VCaP (cell line): ENCODE results near the gene BARHL1.

ENCODE experiments used
- H3K27ac ChIP-seq: fragments of 450-650 bp; 2 replicates; pipeline ENCODE4 v1.5.1; 2017
- TF ChIP-seq, protein P1 (sequence below): fragments of 450-650 bp; conservative IDR thresholded peaks from 2 replicates; pipeline ENCODE4 v1.5.1; 2017; ENCODE audit warnings: mild to moderate bottlenecking, moderate library complexity

The BARHL1 gene

DNA sequence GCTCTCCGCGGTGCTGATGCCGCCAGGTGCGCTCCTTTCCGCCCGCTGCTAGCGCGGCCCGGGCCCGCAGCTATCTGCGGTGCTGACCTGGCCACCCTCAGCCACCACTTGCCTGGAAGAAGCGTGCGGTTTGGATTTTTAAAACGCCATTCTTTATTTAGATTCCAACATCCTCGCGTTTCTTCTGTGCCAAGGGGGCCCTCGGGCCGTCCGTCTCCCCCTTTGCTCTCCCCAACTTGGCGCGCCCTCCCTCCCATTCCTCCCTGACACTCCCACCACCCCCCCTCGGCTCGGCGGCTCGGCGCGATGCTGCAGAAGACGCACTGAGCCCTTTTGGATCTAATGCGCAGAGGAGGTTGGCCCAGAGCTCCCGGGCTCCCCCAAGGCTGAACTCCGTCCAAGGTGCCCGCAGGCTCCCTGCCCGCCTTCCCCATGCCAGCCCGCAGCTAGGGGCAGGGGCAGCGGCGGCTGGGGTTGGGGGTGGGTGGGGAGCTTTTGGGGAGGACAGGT is at the start of gene BARHL1:
Gene BARHL1 (plus strand): TSS at position 331 of the 510 bp plus-strand sequence. CDS start 192 bp downstream, outside the sequence.
- peak within 1 kb of the TSS; percentile 27; the same call in 1 of the 2 replicates for H3K27ac ChIP-seq
- TF ChIP-seq, protein P1, sequence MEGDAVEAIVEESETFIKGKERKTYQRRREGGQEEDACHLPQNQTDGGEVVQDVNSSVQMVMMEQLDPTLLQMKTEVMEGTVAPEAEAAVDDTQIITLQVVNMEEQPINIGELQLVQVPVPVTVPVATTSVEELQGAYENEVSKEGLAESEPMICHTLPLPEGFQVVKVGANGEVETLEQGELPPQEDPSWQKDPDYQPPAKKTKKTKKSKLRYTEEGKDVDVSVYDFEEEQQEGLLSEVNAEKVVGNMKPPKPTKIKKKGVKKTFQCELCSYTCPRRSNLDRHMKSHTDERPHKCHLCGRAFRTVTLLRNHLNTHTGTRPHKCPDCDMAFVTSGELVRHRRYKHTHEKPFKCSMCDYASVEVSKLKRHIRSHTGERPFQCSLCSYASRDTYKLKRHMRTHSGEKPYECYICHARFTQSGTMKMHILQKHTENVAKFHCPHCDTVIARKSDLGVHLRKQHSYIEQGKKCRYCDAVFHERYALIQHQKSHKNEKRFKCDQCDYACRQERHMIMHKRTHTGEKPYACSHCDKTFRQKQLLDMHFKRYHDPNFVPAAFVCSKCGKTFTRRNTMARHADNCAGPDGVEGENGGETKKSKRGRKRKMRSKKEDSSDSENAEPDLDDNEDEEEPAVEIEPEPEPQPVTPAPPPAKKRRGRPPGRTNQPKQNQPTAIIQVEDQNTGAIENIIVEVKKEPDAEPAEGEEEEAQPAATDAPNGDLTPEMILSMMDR, result 0 out of 2 replicates have a peak, but pooled peaks have one; percentile 25

DNA sequence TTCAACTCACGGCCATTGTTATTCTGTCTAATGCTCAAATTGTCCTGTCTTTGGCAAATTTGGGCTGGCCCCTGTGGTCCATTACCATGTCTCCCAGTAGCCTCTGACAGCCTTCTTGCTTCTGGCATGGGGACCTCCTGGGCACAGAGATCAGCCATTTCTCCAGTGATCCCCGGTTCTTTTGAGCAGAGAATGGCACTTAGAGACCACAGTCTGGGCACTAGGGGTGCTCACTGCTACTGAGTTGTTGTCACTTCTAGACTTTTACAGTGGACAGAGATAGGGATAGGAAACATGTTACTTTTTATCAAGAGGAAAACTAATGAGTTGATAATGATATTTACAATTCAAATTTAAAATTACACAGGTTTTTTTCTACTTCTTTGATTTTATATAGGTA is 47.6 kb upstream of the BARHL1 start:
- no peak overlapping the region for H3K27ac ChIP-seq
- TF ChIP-seq, protein P1, result no peak

DNA sequence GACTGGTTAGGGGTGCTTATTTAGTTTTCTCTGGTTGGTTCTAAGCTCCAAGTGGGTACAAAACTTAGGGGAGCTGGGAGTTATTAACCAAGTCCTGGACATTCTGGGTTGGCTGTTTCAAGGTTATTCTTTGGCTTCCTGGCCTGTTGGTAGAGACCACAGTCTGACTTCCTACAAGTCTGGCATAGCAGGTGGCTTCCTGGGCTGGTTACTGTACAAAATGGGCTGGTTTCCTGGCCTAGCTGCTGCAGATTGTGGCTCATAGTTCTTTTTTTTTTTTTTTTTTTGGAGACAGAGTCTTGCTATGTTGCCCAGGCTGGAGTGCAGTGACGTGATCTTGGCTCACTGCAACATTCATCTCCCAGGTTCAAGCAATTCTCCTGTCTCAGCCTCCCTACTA is 46.3 kb upstream of the BARHL1 start:
- H3K27ac ChIP-seq, result no peak overlapping the region
- TF ChIP-seq, protein P1, result no peak

DNA sequence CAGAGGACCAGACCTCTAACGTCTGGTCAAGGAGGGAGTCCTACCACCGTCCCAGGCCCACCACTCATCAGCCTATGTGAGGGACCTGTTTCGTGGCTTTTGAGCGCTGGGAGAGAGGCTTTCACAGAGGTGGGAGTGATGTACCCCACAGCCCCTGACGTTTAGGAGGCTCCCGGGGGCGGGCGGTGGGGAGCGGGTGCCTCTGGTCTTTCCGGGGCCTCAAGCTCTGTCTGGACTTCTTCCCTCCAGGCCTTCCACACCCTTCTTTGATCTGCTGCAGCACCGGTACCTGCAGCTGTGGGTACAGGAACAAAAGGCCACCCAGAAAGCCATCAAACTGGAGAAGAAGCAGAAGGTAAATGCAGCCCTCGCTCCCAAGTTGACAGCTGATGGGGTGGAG is 45.1 kb upstream of the BARHL1 start:
- H3K27ac ChIP-seq, result no peak overlapping the region
- TF ChIP-seq, protein P1, result no peak

DNA sequence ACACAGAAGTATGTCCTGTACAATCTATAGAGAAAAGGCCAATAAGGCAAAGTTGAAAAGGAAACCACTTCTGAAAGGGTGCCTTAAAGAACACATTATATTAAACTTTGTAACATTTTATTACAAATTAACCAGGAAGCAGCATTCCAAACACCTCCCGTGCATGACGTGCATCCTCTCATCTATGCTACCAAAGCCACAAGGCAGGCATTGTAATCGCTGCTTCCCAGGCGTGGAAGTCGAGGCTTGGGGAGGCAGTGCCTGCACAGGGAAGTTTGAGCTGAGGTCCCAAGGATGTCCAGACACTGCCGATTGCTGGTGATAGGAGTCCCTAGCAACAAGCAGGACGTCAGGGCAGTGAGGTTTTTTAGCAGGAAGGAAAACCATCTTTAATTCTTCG is 44.3 kb upstream of the BARHL1 start:
- TF ChIP-seq, protein P1, result no peak
- H3K27ac ChIP-seq, result no peak overlapping the region

DNA sequence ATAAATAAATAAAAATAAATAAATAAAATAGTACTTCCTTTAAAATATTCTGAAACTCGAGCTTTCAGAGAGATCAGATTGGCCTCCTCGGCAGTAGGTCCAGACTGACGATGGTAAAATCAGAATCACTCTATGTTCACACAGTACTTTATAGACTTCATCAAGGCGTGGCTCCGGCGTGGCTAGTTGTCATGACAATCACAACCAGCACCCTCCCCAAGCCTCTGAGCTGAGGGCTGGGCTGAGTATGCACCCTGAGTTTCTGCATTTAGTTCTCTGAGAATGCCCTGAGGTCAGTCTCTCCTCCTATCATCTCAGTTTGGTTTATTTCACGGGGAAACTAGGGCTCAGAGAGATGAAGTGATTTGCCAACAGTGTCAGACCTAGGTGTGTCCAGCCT is 43.3 kb upstream of the BARHL1 start:
- no peak overlapping the region for H3K27ac ChIP-seq
- TF ChIP-seq, protein P1, result no peak

DNA sequence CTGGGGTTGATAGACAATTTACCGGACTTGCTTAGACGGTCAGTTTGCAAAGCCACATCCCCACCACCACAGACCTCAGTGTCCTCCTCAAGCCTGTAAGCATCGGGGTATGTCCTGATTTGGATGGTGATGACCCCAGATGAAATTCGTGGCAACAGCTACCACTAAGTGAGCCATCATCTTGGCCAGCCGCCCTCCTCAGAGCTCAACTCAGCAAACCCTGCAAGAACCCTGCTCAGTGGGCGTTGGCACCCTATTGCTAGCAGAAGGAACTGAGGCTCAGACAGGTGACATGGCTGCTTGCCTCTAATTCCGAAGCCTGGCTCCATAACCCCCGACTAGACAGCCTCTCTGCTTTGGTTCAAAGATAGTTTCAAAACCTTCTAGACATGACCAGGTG is 41.4 kb upstream of the BARHL1 start:
- TF ChIP-seq, protein P1, result no peak
- H3K27ac ChIP-seq, result no peak overlapping the region
